GM20000 (cell line): ENCODE measurements around the gene MOB3A.

Source experiments
- DNase-seq: peaks from one replicate; pipeline ENCODE4 v3.0.0; 2012; ENCODE audit warnings: low spot score
- TF ChIP-seq, protein P1 (sequence below): IDR thresholded peaks from 2 replicates; pipeline ENCODE4 v1.5.1; 2012; ENCODE audit warnings: mild to moderate bottlenecking, control low read depth; ENCODE audit errors: extremely low read depth, missing control alignments

MOB3A gene

DNA sequence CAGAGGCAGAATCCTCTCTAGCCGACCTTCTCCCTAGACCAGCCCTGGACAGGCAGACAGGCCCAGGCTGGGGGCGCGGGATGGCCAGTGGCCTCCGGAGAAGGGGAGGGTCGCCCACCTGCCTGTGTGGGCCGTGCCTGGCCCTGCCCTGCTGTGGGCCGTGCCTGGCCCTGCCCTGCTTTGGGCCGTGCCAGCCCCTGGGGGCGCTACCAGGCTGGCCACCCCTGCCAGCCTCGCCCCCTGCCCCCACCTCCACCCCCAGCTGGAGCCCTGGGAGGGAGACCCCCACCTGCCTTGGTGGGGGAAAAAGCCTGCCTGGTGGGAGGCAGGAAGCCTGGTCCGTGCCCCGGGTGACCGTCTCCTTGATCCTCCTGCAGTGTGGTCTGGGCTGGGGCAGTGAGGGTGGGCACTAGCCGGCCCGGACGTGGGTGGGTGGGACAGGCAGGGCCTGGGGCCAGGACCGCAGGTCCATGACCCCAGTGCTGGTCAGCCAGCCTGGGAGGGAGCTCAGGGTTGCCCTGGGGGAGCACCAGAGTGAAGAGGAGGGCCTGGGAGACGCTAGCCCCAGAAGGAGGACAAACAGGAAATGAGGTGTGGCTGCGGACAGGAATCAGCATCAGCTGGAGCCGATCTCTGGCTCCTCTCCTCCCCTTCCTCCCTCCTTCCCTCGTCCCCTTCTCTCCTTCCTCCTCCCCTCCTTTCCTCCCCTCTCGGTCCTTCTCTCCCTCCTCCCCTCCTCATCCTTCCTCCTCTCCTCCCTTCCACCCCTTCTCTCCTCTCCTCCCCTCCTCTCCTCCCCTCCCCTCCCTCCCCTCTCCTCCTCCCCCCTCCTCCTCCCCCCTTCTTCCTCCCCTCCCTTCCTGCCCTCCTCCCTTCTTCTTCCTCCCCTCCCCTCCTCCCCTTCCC, 39.9 kb downstream of the MOB3A start:
- no peak for DNase-seq
- TF ChIP-seq, protein P1, sequence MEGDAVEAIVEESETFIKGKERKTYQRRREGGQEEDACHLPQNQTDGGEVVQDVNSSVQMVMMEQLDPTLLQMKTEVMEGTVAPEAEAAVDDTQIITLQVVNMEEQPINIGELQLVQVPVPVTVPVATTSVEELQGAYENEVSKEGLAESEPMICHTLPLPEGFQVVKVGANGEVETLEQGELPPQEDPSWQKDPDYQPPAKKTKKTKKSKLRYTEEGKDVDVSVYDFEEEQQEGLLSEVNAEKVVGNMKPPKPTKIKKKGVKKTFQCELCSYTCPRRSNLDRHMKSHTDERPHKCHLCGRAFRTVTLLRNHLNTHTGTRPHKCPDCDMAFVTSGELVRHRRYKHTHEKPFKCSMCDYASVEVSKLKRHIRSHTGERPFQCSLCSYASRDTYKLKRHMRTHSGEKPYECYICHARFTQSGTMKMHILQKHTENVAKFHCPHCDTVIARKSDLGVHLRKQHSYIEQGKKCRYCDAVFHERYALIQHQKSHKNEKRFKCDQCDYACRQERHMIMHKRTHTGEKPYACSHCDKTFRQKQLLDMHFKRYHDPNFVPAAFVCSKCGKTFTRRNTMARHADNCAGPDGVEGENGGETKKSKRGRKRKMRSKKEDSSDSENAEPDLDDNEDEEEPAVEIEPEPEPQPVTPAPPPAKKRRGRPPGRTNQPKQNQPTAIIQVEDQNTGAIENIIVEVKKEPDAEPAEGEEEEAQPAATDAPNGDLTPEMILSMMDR: no peak

DNA sequence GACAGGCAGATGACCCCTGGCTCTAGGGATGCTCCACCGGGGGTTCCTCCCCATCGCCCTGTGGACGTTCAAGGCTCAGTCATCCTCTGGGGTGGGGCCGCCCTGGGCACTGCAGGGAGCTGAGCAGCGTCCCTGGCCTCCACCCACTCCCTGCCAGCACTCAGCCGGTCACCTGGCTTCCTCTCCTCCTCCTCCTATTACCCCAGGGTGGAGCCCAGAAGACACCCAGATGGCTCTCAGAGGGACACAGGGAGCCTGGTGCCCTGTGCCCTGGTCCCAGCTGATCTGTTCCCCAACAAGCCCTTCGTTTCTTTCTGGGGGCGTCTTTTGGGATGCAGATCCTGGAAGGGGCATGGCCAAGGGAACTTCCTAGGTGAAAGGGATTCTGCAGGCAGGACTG, 41.4 kb downstream of the MOB3A start:
- TF ChIP-seq, protein P1: no peak
- no peak for DNase-seq

DNA sequence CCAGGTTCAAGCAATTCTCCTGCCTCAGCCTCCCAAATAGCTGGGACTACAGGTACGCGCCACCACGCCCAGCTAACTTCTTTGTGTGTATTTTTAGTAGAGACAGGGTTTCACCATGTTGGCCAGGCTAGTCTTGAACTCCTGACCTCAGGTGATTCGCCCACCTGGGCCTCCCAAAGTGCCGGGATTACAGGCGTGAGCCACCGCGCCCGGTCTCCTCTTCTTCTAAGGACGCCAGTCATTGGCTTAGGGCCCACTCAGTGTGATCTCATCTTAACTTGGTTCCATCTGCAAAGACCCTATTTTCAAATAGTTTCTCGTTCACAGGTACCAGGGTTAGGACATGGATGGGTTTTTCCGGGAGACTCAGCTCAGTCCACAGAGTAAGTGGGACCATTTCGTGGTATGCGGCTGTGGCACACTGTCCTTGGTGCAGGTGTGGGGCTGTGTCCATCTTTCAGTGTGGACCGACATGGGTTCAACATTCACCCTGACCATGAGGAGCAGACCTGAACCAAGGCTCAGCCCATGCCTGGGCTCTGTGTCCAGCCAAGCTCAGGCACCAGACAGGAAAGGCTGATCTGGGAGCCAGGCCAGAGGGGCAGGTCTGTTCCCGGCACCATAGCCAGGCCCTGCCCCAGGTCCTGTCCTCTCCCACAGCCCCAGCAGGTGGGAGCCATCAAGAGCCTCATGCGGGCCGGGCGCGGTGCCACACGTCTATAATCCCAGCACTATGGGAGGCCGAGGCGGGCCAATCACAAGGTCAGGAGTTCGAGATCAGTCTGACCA, 42.3 kb downstream of the MOB3A start:
- no peak for DNase-seq
- TF ChIP-seq, protein P1: no peak

DNA sequence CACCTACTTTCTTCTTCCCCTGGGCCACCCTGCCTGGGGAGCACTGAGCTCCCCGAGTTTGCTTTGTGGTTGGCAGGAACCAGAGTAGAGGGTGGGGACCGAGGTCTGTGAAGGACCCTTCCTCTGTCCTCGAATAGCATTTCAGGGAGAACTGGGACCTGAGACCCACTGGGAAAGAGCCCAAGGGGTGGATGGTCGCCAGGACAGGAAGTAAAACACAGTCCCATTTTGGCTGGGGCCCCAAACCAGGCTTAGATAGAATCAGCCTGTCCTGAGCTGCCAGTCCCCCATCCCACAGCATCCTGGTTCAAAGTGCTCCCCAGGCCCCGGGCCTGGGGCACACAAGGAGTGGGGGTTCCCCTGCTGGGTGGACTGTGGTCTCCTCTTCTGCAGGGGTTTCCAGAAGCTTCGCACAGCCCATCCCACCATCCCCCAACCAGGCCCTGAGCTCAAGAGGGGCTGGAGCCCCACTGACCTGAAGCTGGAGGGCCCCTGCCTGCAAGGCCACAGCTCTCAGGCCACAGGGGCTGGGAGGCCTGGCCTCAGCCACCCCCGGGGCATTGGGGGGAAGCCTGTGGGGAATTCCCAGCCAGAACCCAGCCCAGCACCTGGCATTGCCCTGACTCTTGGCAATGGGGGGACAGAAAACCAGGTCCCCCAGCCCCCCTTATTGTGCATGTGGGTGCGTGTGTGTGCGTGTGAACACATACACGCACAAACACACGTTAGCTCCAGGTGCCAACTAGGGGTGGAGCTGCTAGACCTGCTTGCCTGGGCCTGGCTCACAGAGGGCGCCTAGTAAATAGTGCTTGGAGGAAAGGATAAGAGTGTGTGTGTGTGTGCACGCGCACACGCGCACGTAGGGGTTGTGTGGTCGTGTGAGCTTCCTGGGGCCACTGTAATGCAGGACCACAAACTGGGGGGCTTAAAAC, 44.1 kb downstream of the MOB3A start:
- DNase-seq: no peak
- TF ChIP-seq, protein P1: no peak

DNA sequence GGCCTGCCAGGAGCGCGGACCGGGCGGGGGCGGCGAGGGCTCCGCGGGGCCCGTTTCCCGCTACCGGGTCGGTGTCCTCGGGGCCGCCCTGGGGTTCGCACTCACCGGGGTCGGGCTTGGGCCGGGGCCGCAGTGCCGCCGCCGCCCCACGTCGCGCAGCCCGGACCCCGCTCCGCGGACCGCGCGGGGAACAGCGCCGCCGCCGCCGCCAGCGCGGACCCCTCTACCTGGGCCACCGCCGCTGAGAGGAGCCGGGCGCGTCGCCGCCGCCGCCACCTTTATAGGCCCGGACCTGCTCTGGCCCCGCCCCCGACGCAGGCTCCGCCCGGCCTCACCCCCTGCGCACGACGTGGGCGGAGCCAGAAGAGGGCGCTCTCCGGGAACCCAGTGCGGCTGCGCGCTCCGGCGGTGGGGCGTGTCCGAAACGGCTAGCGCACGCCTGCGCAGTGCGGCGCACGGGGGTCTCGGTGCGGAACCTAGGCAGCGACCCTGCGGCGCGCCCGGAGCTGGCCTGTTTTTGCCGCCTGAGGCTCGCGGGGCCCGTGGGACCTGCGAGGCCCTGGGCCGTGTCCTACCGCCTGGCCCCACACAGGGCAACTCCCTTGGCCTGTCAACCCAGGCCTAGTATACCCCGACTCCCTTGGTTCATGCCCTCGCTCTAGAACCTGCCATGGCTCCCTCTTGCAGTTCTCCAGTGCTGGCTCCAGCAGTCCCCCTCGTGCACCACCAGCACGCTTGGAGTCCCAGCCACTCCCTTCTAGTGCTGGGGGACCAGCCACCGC, 44.9 kb downstream of the MOB3A start, which contains the start of gene MKNK2:
Gene MKNK2, minus strand, starts transcription at position 254 of the 782 bp plus-strand sequence. CDS start 393 bp downstream, outside the sequence.
- TF ChIP-seq, protein P1: peak; percentile 59
- DNase-seq: peak; percentile 99

DNA sequence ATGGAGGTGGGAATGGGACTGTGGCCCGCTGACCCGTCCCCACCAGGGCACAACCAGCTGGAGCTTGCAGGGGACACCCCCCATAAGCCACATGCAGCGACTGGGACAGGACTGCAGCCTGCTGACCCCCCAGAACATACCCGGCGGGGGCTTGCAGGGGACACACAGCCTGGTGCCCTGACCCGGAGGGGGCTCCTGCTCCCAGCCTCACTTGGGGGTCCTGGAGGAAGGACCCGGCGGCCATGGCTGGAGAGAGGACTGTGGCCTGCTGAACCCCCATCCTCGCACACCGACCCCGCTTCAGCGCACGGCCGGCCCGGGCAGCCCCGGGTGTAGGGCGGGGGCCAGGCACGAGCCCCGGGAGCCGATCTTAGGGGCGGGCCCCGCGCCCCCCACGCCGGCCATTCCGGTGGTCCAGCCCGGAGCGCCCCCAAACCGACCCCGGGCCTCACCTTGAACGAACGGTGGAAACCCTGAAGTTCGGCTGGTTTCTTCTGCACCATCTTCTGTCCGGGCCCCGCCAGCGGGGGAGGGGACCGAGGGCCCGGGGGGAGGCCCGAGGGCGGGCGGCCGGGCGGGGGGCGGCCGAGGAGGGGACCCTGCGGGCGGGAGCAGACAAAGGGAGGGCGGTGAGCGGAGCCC, 45.7 kb downstream of the MOB3A start:
- TF ChIP-seq, protein P1: no peak
- no peak for DNase-seq
